ENCODE results near the gene ZNF729. TPM values are rescaled to one million over a fixed set of nuclear protein-coding genes. Genes with fewer than 3 reads are reported as not detected.

ZNF729 gene
- total RNA-seq (ENCODE audit: low replicate concordance) = not detected in 2 replicates

GRCh38 chr19:22286151-22286810, at the start of gene ZNF729:
TSS of gene ZNF729 (plus strand) at chr19:22286441. CDS start at chr19:22286526, 85 bp downstream.

Other genes with a start within 250 kb of the ZNF729 start
- gene ZNF257, start 234.0 kb upstream of the ZNF729 start, total RNA-seq (ENCODE audit: low replicate concordance) = 0.23 and 0.35 TPM in 2 replicates
- gene ZNF676, start 89.5 kb upstream of the ZNF729 start, total RNA-seq (ENCODE audit: low replicate concordance) = 0.53 and 0.70 TPM in 2 replicates
- not detected in 2 replicates for gene ZNF98, start 135.9 kb downstream of the ZNF729 start, total RNA-seq (ENCODE audit: low replicate concordance)

Measured in smooth muscle cell of the coronary artery (primary cell).